ENCODE results near the gene WIPF1.

WIPF1 gene

DNA sequence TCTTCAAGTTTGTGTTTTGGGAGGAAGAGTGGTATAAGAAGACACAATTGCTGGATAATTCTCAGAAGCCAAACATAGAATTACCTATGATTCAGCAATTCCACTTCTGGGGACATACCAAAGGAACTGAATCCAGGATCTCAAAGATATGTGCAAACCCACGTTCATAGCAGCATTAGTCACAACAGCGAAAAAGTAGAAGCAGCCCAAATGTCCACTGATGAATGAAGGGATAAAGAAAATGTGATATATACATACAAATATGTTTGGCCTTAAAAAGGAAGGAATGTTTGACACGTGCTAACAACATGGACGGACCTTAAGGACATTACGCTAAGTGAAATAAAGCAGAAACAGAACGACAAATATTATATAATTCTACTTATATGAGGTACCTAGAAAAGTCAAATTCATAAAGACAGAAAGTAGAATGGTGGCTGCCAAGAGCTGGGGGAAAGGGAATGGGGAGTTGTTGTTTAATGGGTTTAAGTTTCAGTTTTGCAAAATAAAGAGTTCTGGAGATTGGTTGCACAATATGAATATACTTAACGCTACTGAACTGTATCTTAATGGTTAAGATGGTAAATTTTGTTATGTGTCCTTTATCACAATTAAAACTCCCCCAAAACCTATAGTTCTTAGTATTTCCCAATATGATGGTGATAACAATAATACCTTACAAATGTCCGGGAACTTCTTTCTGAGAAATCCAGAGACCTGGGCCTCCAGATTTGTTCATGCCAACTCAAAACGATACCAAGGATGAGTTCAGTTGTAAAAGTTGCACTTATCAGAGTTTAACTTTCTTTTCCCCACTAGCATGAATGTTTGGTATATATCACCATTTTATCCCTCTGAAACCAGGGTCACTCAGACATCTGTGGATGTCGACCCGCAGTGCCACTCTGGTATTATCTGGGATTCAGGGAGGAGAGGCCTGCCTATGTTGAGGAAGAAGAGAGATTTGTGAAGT, 33.7 kb upstream of the WIPF1 start:
- Histone ChIP-seq H3K79me2 (ENCODE audit: control insufficient read depth, insufficient read depth, low read length) (no peaks in the 10 kb centered on the region), H3K27me3 (ENCODE audit: insufficient read depth, low read length, poor library complexity) (no peaks in the 10 kb centered on the region), H4K5ac (ENCODE audit: low read length) (no peak overlapping the region), H4K8ac (ENCODE audit: low read depth, low read length) (no peak overlapping the region), H3K56ac (ENCODE audit: low read length) (no peak overlapping the region), H2BK120ac (ENCODE audit: low read depth, low read length) (no peak overlapping the region), H2AK5ac (ENCODE audit: low read length) (no peak overlapping the region), H3K4ac (ENCODE audit: low read depth, low read length) (no peak overlapping the region), H3K79me1 (ENCODE audit: low read length) (no peaks in the 10 kb centered on the region), H3K9ac (ENCODE audit: low read length) (no peak overlapping the region), H3K18ac (ENCODE audit: low read length) (no peak overlapping the region), H3K4me3 (ENCODE audit: low read length) (no peak overlapping the region), H3K36me3 (ENCODE audit: control insufficient read depth, insufficient read depth, low read length) (no peaks in the 10 kb centered on the region), H3K4me2 (ENCODE audit: low read length) (no peak overlapping the region), H3K27ac (ENCODE audit: low read depth, low read length) (no peak overlapping the region), H2BK15ac (replicated peaks; ENCODE audit: low read depth) (no peak overlapping the region), H2BK5ac (ENCODE audit: low read length) (no peak overlapping the region), H3K23ac (ENCODE audit: low read length) (no peak overlapping the region), H3K4me1 (ENCODE audit: control insufficient read depth, low read depth, low read length) (peaks cover 9% of the 10 kb centered on the region)
- DNase-seq, result no peak
- WGBS (ENCODE audit: extremely low coverage, insufficient coverage, low lambda C conversion rate), result no CpG with 5 or more reads among the region's 11 CpGs

DNA sequence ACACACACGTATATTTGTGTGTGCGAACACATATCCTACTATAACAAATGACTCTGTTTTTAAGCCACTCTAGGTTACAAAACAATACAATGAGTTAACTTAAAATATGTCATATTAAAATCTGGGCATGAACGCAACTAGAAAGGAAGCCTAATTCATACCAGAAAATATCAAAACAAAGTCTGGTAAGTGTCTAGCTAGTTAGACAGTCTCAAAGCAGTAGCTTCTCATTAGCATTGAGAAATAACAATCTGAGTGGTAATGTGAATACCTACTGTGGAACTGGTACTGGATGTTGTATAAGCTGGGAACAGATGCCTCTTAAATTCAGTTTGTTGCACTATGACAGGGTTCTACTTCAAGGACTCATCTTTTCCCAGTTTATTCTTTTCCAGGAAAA, 32.5 kb upstream of the WIPF1 start:
- H3K18ac ChIP-seq (ENCODE audit: low read length), result no peak overlapping the region
- no peak overlapping the region for H4K8ac ChIP-seq (ENCODE audit: low read depth, low read length)
- H2BK5ac ChIP-seq (ENCODE audit: low read length), result no peak overlapping the region
- H3K79me1 ChIP-seq (ENCODE audit: low read length), result no peaks in the 10 kb centered on the region
- H3K27me3 ChIP-seq (ENCODE audit: insufficient read depth, low read length, poor library complexity), result no peaks in the 10 kb centered on the region
- WGBS (ENCODE audit: extremely low coverage, insufficient coverage, low lambda C conversion rate), result no CpG with 5 or more reads among the region's 3 CpGs
- no peak overlapping the region for H4K5ac ChIP-seq (ENCODE audit: low read length)
- H3K4me2 ChIP-seq (ENCODE audit: low read length), result no peak overlapping the region
- no peak for DNase-seq
- H2BK120ac ChIP-seq (ENCODE audit: low read depth, low read length), result no peak overlapping the region
- H3K4ac ChIP-seq (ENCODE audit: low read depth, low read length), result no peak overlapping the region
- H3K9ac ChIP-seq (ENCODE audit: low read length), result no peak overlapping the region
- H3K36me3 ChIP-seq (ENCODE audit: control insufficient read depth, insufficient read depth, low read length), result no peaks in the 10 kb centered on the region
- no peak overlapping the region for H3K4me3 ChIP-seq (ENCODE audit: low read length)
- H3K56ac ChIP-seq (ENCODE audit: low read length), result no peak overlapping the region
- H3K27ac ChIP-seq (ENCODE audit: low read depth, low read length), result no peak overlapping the region
- H3K79me2 ChIP-seq (ENCODE audit: control insufficient read depth, insufficient read depth, low read length), result no peaks in the 10 kb centered on the region
- H3K4me1 ChIP-seq (ENCODE audit: control insufficient read depth, low read depth, low read length), result peaks cover 9% of the 10 kb centered on the region
- no peak overlapping the region for H3K23ac ChIP-seq (ENCODE audit: low read length)
- no peak overlapping the region for H2AK5ac ChIP-seq (ENCODE audit: low read length)
- H2BK15ac ChIP-seq (replicated peaks; ENCODE audit: low read depth), result no peak overlapping the region

DNA sequence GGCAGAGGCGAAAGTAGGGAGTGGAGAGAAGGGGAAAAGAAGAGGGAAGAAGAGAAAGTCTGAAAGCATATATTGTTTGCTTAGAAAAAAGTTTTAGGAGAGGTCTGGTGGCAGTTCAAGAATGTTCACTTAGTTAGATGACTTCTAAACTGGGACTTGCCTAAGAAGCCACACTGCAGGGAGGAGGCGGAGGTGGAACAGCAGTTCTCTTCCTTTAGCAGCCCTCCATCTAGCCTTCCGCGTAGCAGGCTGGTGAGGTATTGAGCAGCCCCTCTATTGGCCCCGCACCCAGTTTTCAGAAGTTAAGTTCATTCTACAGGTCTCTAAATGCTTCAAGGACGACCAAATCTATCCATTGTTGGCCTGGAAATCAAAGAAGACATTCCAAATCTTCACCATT, 31.9 kb upstream of the WIPF1 start:
- H3K27ac ChIP-seq (ENCODE audit: low read depth, low read length), result no peak overlapping the region
- no peak overlapping the region for H3K4ac ChIP-seq (ENCODE audit: low read depth, low read length)
- no CpG with 5 or more reads among the region's 6 CpGs for WGBS (ENCODE audit: extremely low coverage, insufficient coverage, low lambda C conversion rate)
- H3K79me1 ChIP-seq (ENCODE audit: low read length), result no peaks in the 10 kb centered on the region
- H2BK120ac ChIP-seq (ENCODE audit: low read depth, low read length), result no peak overlapping the region
- H3K23ac ChIP-seq (ENCODE audit: low read length), result no peak overlapping the region
- no peak overlapping the region for H3K9ac ChIP-seq (ENCODE audit: low read length)
- DNase-seq, result no peak
- H4K5ac ChIP-seq (ENCODE audit: low read length), result no peak overlapping the region
- H3K36me3 ChIP-seq (ENCODE audit: control insufficient read depth, insufficient read depth, low read length), result no peaks in the 10 kb centered on the region
- H3K4me2 ChIP-seq (ENCODE audit: low read length), result no peak overlapping the region
- no peak overlapping the region for H4K8ac ChIP-seq (ENCODE audit: low read depth, low read length)
- no peak overlapping the region for H2BK5ac ChIP-seq (ENCODE audit: low read length)
- H3K18ac ChIP-seq (ENCODE audit: low read length), result no peak overlapping the region
- H3K56ac ChIP-seq (ENCODE audit: low read length), result no peak overlapping the region
- no peak overlapping the region for H2AK5ac ChIP-seq (ENCODE audit: low read length)
- H3K27me3 ChIP-seq (ENCODE audit: insufficient read depth, low read length, poor library complexity), result no peaks in the 10 kb centered on the region
- H3K4me1 ChIP-seq (ENCODE audit: control insufficient read depth, low read depth, low read length), result peaks cover 3% of the 10 kb centered on the region
- H3K4me3 ChIP-seq (ENCODE audit: low read length), result no peak overlapping the region
- no peaks in the 10 kb centered on the region for H3K79me2 ChIP-seq (ENCODE audit: control insufficient read depth, insufficient read depth, low read length)
- H2BK15ac ChIP-seq (replicated peaks; ENCODE audit: low read depth), result no peak overlapping the region

DNA sequence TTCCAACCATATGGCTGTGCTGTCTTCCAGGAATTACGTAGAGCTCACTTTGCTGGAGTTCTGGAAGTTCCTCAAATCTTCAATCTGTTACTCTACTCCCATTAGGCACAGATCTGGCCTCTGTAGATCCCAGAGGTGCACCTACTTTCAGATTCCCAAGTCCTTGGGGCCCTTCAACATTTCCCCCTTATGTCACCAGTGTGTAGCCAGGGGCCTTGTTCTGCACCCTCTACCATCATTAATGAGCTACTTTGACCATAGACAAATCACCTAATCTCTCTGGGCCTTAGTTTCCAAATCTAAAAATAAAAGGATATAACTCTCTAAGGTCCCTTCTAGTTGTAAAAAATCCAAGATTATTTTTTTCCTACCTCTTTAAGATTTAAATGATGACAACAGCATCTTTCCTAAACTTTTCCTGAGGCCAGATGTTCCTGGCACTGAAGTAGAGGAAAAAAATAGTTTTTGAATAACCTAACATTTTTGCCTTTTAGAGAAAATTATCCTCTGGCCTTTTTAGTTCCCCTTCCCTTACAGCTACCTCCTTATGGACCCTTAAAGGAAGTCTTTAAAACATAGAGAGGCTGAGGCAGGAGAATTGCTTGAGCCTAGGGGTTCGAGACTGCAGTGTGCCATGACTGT, 31.0 kb upstream of the WIPF1 start:
- Histone ChIP-seq H3K79me1 (ENCODE audit: low read length) (no peaks in the 10 kb centered on the region), H3K27me3 (ENCODE audit: insufficient read depth, low read length, poor library complexity) (no peaks in the 10 kb centered on the region), H3K4me2 (ENCODE audit: low read length) (no peak overlapping the region), H3K27ac (ENCODE audit: low read depth, low read length) (no peak overlapping the region), H3K36me3 (ENCODE audit: control insufficient read depth, insufficient read depth, low read length) (no peaks in the 10 kb centered on the region), H3K4me1 (ENCODE audit: control insufficient read depth, low read depth, low read length) (no peaks in the 10 kb centered on the region), H2BK15ac (replicated peaks; ENCODE audit: low read depth) (no peak overlapping the region), H4K5ac (ENCODE audit: low read length) (no peak overlapping the region), H3K79me2 (ENCODE audit: control insufficient read depth, insufficient read depth, low read length) (no peaks in the 10 kb centered on the region), H4K8ac (ENCODE audit: low read depth, low read length) (no peak overlapping the region), H3K56ac (ENCODE audit: low read length) (no peak overlapping the region), H3K23ac (ENCODE audit: low read length) (no peak overlapping the region), H3K18ac (ENCODE audit: low read length) (no peak overlapping the region), H2BK120ac (ENCODE audit: low read depth, low read length) (no peak overlapping the region), H3K4me3 (ENCODE audit: low read length) (no peak overlapping the region), H3K9ac (ENCODE audit: low read length) (no peak overlapping the region), H2BK5ac (ENCODE audit: low read length) (no peak overlapping the region), H3K4ac (ENCODE audit: low read depth, low read length) (no peak overlapping the region), H2AK5ac (ENCODE audit: low read length) (no peak overlapping the region)
- no CpG with 5 or more reads among the region's 2 CpGs for whole genome bisulfite sequencing (ENCODE audit: extremely low coverage, insufficient coverage, low lambda C conversion rate)
- no peak for DNase-seq

DNA sequence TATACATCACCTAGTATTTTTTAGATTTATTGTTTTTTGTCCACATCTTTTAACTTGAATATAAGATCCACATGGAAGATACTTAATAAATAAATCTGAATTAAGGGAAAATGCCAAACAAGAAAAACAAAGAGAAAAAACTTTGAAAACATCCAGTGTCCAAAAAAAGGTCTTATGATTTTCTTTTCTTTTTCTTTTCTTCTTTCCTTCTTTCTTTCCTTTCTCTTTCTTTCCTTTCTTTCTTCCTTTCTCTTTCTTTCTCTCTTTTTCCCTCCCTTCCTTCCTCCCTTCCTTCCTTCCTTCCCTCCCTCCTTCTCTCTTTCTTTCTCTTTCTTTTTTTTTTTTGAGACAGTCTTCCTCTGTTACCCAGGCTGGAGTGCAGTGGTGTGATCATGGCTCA, 29.6 kb upstream of the WIPF1 start:
- no peak overlapping the region for H3K4me2 ChIP-seq (ENCODE audit: low read length)
- H3K4me1 ChIP-seq (ENCODE audit: control insufficient read depth, low read depth, low read length), result no peaks in the 10 kb centered on the region
- DNase-seq, result no peak
- H3K27ac ChIP-seq (ENCODE audit: low read depth, low read length), result no peak overlapping the region
- no peak overlapping the region for H3K18ac ChIP-seq (ENCODE audit: low read length)
- no peak overlapping the region for H3K9ac ChIP-seq (ENCODE audit: low read length)
- H3K79me2 ChIP-seq (ENCODE audit: control insufficient read depth, insufficient read depth, low read length), result no peaks in the 10 kb centered on the region
- H3K4ac ChIP-seq (ENCODE audit: low read depth, low read length), result no peak overlapping the region
- no peak overlapping the region for H2BK15ac ChIP-seq (replicated peaks; ENCODE audit: low read depth)
- no peak overlapping the region for H2BK120ac ChIP-seq (ENCODE audit: low read depth, low read length)
- no peaks in the 10 kb centered on the region for H3K27me3 ChIP-seq (ENCODE audit: insufficient read depth, low read length, poor library complexity)
- H3K36me3 ChIP-seq (ENCODE audit: control insufficient read depth, insufficient read depth, low read length), result no peaks in the 10 kb centered on the region
- H3K4me3 ChIP-seq (ENCODE audit: low read length), result no peak overlapping the region
- H3K56ac ChIP-seq (ENCODE audit: low read length), result no peak overlapping the region
- H2AK5ac ChIP-seq (ENCODE audit: low read length), result no peak overlapping the region
- H3K23ac ChIP-seq (ENCODE audit: low read length), result no peak overlapping the region
- no peaks in the 10 kb centered on the region for H3K79me1 ChIP-seq (ENCODE audit: low read length)
- H4K5ac ChIP-seq (ENCODE audit: low read length), result no peak overlapping the region
- no peak overlapping the region for H2BK5ac ChIP-seq (ENCODE audit: low read length)
- no peak overlapping the region for H4K8ac ChIP-seq (ENCODE audit: low read depth, low read length)

All from mesendoderm (in vitro differentiated cells).